C4-2B (cell line): Measurements from ENCODE around the gene RRP12.

Experiments used
- ZFX ChIP-seq: fragments of 450-650 bp; IDR thresholded peaks from 2 replicates; pipeline ENCODE4 v1.6.1; 2017
- TF ChIP-seq, protein P1 (sequence below): fragments of 450-650 bp; conservative IDR thresholded peaks from 2 replicates; pipeline ENCODE4 v1.5.1; 2017; ENCODE audit warnings: mild to moderate bottlenecking

DNA sequence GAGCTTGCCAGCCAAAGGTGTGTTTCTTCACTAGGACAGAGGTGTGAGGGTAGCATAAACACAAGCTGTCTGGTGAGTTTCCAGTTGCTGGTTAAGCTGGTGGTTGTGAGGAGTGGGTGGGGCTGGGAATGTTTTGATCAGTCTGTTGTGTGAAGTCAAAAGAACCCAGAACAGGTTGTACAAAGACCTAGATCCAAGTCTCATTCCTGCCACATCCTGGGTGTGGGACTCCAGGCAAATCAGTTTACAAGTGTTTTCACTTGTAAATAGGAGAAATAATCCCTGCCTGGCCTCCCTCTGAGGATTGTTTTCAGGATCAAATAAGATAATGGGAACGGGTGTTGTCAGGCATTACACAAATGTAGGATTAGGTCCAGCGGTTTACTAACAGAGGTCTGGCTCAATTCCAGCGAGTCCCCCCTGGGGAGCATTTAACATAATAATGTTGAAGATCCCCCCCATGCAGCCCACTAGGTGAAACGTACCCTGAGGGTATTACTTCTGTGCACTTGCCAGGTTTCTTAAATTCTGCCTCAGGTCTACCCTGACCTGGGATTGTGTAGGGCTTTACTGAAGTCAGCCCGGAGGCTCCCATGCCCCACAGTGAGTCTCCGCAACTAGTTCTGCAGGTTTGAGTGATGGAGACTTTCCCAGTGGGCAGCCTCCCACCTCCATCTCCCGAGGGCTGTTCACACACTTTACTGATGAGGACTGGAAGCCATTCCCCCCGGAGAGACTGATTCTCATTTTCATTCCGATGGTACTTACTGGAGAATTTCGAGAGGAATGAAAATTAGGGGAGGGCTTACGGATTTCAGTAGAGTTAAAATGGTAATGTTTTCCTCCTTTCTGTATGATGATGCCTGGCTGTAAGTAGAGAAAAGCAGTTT is 64.0 kb downstream of the RRP12 start:
- TF ChIP-seq, protein P1, sequence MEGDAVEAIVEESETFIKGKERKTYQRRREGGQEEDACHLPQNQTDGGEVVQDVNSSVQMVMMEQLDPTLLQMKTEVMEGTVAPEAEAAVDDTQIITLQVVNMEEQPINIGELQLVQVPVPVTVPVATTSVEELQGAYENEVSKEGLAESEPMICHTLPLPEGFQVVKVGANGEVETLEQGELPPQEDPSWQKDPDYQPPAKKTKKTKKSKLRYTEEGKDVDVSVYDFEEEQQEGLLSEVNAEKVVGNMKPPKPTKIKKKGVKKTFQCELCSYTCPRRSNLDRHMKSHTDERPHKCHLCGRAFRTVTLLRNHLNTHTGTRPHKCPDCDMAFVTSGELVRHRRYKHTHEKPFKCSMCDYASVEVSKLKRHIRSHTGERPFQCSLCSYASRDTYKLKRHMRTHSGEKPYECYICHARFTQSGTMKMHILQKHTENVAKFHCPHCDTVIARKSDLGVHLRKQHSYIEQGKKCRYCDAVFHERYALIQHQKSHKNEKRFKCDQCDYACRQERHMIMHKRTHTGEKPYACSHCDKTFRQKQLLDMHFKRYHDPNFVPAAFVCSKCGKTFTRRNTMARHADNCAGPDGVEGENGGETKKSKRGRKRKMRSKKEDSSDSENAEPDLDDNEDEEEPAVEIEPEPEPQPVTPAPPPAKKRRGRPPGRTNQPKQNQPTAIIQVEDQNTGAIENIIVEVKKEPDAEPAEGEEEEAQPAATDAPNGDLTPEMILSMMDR = no peak
- no peak for TF ChIP-seq ZFX
